Suprapubic skin (tissue), 4 donors: ENCODE measurements around the gene SHKBP1.

Source experiments
- CTCF ChIP-seq, 2 donors: fragments of 200-600 bp in 1 of 2; fragments of 450-650 bp in 1 of 2; sonication (generic) in 1 of 2; IDR thresholded peaks; one replicate each; pipeline ENCODE4 v1.5.1; 2016 to 2019; ENCODE audit warnings: antibody characterized with exemption in 2 of 2, mild to moderate bottlenecking in 1 of 2, moderate library complexity in 1 of 2
- POLR2A ChIP-seq, 2 donors: fragments of 450-650 bp; IDR thresholded peaks; one replicate each; pipeline ENCODE4 v1.6.1; 2017; ENCODE audit warnings: antibody characterized with exemption in 2 of 2, mild to moderate bottlenecking in 2 of 2, moderate library complexity in 2 of 2
- POLR2AphosphoS5 ChIP-seq, 3 donors: sonication (generic); formaldehyde crosslinking; IDR thresholded peaks; one replicate each; pipeline ENCODE4 v1.6.1; 2017; ENCODE audit warnings: antibody characterized with exemption in 3 of 3

GRCh38 chr19:40584007-40584406, 7.3 kb downstream of the SHKBP1 start:
- TF ChIP-seq CTCF (IDR thresholded peaks at IDR 0.05): no peak
- no peak for TF ChIP-seq POLR2A (IDR thresholded peaks at IDR 0.05)
- no peak for TF ChIP-seq POLR2AphosphoS5 (IDR thresholded peaks at IDR 0.05)
